Hematopoietic multipotent progenitor cell treated with erythropoietin and hydrocortisone succinate and interleukin-3 and kit ligand, for 17 days (in vitro differentiated cells): ENCODE results near the gene SECISBP2.

Source experiments
- DNase-seq: peaks from one replicate; pipeline ENCODE4 v3.0.0-alpha.2; 2015; ENCODE audit warnings: low spot score

The SECISBP2 gene

GRCh38 chr9:89408628-89409101, 90.4 kb downstream of the SECISBP2 start:
- DNase-seq: peak; percentile 64
